GM19324 (cell line): ENCODE results near the gene LPAR2.
"Not testable (repeated sequence)": the region's sequence is repeated elsewhere in the genome, so short reads cannot be mapped to it uniquely, and the experiment has no call there.

Experiments used
- ATAC-seq: cut with Tn5 transposase; IDR thresholded peaks from one replicate; pipeline ENCODE4 v1.9.1; 2021; ENCODE audit warnings: mild to moderate bottlenecking, moderate library complexity; ENCODE audit not compliant: unreplicated experiment, low FRiP score

Gene LPAR2

GRCh38 chr19:19627621-19628500, at the start of gene LPAR2:
Gene LPAR2 (minus strand): TSS chr19:19628220. CDS start chr19:19627275, 945 bp downstream.
- ATAC-seq, result peak; percentile 57

- no peak for ATAC-seq
Observed at GRCh38 chr19:19677579-19677978, 49.6 kb upstream of the LPAR2 start.

- ATAC-seq, result no peak
Observed at GRCh38 chr19:19674315-19674714, 46.3 kb upstream of the LPAR2 start.

- no peak for ATAC-seq
Observed at GRCh38 chr19:19672816-19673215, 44.8 kb upstream of the LPAR2 start.

GRCh38 chr19:19670070-19670551, 42.1 kb upstream of the LPAR2 start:
- no peak for ATAC-seq

GRCh38 chr19:19668230-19669012, 40.4 kb upstream of the LPAR2 start, which contains the start of gene ZNF101:
Gene ZNF101 (plus strand): TSS chr19:19668839. CDS start chr19:19668964, 125 bp downstream.
- ATAC-seq, result peak; percentile 68

GRCh38 chr19:19665420-19665948, 37.5 kb upstream of the LPAR2 start:
- not testable (repeated sequence) for ATAC-seq

- peak; percentile 82 for ATAC-seq
Observed at GRCh38 chr19:19663256-19664120, 35.5 kb upstream of the LPAR2 start, which contains the start of gene ATP13A1. Gene ATP13A1 (minus strand): TSS chr19:19663676. CDS start chr19:19663666, 10 bp downstream.

GRCh38 chr19:19662871-19663255, 34.8 kb upstream of the LPAR2 start:
- ATAC-seq, result no peak

- no peak for ATAC-seq
Observed at GRCh38 chr19:19662344-19662743, 34.3 kb upstream of the LPAR2 start.

- ATAC-seq, result peak; percentile 33
Observed at GRCh38 chr19:19661675-19662251, 33.7 kb upstream of the LPAR2 start.

GRCh38 chr19:19661141-19661674, 33.2 kb upstream of the LPAR2 start:
- ATAC-seq, result no peak

- no peak for ATAC-seq
Observed at GRCh38 chr19:19659646-19660245, 31.7 kb upstream of the LPAR2 start.

- no peak for ATAC-seq
Observed at GRCh38 chr19:19657397-19657783, 29.4 kb upstream of the LPAR2 start.

GRCh38 chr19:19656451-19657396, 28.7 kb upstream of the LPAR2 start:
- no peak for ATAC-seq

GRCh38 chr19:19655641-19656343, 27.8 kb upstream of the LPAR2 start:
- no peak for ATAC-seq

GRCh38 chr19:19655051-19655594, 27.1 kb upstream of the LPAR2 start:
- ATAC-seq, result no peak
